PFSK-1 (cell line): Measurements from ENCODE around the gene OPN1SW.

ENCODE experiments used
- SIN3A ChIP-seq: IDR thresholded peaks from 2 replicates; pipeline ENCODE4 v1.6.1; 2012; ENCODE audit warnings: mild to moderate bottlenecking, low read length, moderate library complexity, borderline replicate concordance; ENCODE audit not compliant: insufficient read depth
- TF ChIP-seq, protein P1 (sequence below), 2 experiments: IDR thresholded peaks; 2 replicates each; pipeline versions ENCODE4 v1.6.1 to v1.8.0; 2011 to 2012; ENCODE audit warnings: low read depth in 2 of 2, low read length in 2 of 2, control low read depth in 1 of 2, inconsistent platforms in 1 of 2, mild to moderate bottlenecking in 1 of 2, moderate library complexity in 1 of 2; ENCODE audit not compliant: insufficient read depth in 1 of 2

DNA sequence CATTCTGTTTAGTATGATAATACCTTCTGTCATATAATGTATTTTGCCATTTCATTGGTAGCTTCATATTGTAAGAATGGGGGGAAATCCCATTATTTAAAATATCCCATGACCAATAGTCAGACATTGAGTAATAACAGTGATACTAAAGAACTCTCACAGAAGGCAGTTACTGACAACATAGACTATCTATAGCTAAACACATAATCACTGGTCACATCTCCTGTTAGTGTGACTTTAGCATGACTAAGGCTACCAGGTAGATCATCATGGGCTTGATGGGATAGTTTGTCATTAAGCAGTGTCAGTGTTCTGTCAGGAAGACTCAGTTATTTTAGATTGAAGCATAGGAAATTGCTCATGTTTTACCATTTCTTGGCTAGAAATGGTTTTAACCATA is 16.4 kb downstream of the OPN1SW start:
- no peak for TF ChIP-seq SIN3A
- TF ChIP-seq, protein P1, sequence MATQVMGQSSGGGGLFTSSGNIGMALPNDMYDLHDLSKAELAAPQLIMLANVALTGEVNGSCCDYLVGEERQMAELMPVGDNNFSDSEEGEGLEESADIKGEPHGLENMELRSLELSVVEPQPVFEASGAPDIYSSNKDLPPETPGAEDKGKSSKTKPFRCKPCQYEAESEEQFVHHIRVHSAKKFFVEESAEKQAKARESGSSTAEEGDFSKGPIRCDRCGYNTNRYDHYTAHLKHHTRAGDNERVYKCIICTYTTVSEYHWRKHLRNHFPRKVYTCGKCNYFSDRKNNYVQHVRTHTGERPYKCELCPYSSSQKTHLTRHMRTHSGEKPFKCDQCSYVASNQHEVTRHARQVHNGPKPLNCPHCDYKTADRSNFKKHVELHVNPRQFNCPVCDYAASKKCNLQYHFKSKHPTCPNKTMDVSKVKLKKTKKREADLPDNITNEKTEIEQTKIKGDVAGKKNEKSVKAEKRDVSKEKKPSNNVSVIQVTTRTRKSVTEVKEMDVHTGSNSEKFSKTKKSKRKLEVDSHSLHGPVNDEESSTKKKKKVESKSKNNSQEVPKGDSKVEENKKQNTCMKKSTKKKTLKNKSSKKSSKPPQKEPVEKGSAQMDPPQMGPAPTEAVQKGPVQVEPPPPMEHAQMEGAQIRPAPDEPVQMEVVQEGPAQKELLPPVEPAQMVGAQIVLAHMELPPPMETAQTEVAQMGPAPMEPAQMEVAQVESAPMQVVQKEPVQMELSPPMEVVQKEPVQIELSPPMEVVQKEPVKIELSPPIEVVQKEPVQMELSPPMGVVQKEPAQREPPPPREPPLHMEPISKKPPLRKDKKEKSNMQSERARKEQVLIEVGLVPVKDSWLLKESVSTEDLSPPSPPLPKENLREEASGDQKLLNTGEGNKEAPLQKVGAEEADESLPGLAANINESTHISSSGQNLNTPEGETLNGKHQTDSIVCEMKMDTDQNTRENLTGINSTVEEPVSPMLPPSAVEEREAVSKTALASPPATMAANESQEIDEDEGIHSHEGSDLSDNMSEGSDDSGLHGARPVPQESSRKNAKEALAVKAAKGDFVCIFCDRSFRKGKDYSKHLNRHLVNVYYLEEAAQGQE (IDR thresholded peaks at IDR 0.05; ENCODE audit: insufficient read depth in 1 of 2, low read depth in 2 of 2, low read length in 2 of 2) = no peak
